Liver (tissue), 3 donors: ENCODE measurements around the gene TMED10.

Experiments used
- TAF1 ChIP-seq: conservative IDR thresholded peaks from 2 replicates; pipeline ENCODE4 v1.6.1; 2016; ENCODE audit warnings: antibody characterized with exemption, mild to moderate bottlenecking
- TF ChIP-seq, protein P1 (sequence below): fragments of 150-350 bp; IDR thresholded peaks from 2 replicates; pipeline ENCODE4 v1.5.1; 2017; ENCODE audit warnings: improper control_type of control experiment, low read depth, low read length; ENCODE audit not compliant: missing input control
- donor health status: healthy.
- donor health status: healthy.

DNA sequence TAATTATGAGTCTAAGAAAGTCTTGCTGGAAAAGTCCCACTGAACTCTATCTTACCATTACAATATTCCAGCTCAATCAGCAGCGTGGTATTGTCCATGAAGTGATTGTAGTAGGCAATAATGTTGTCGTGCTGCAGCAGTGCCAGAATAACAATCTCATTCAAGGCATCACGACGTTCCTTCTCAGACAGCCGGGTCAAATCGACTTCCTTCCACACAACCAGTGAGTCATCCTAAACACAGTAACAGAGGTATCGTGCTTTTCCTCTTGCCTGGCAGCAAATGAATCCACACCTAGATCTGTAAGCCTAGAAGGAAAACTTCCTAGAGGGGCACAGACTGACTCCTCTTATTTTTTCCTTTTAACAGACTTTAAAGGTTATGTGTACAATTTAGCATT is 52.4 kb downstream of the TMED10 start:
- TF ChIP-seq, protein P1, sequence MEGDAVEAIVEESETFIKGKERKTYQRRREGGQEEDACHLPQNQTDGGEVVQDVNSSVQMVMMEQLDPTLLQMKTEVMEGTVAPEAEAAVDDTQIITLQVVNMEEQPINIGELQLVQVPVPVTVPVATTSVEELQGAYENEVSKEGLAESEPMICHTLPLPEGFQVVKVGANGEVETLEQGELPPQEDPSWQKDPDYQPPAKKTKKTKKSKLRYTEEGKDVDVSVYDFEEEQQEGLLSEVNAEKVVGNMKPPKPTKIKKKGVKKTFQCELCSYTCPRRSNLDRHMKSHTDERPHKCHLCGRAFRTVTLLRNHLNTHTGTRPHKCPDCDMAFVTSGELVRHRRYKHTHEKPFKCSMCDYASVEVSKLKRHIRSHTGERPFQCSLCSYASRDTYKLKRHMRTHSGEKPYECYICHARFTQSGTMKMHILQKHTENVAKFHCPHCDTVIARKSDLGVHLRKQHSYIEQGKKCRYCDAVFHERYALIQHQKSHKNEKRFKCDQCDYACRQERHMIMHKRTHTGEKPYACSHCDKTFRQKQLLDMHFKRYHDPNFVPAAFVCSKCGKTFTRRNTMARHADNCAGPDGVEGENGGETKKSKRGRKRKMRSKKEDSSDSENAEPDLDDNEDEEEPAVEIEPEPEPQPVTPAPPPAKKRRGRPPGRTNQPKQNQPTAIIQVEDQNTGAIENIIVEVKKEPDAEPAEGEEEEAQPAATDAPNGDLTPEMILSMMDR = no peak
- no peak for TF ChIP-seq TAF1
